ENCODE results near the gene CBLL2.

DNA sequence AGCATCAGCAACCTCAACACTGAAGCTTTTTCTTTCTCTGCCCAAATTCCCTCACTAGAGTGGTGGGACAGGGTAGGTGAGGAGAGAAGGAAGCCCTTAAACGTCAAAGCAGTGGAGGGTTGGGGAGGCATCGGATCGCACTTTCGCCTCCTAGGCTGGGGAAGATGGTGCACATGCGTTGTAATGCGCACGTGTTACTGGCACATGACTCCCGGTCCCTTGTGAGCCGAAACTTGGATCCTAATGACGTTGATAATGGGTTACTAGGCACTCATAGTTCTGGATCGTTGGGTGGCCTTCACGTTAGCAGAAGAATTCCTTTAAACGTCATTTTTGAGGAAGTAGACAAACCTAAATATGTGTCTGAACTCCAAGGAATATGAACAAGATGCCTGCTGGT, at the start of gene CBLL2:
- TF ChIP-seq, protein P1, sequence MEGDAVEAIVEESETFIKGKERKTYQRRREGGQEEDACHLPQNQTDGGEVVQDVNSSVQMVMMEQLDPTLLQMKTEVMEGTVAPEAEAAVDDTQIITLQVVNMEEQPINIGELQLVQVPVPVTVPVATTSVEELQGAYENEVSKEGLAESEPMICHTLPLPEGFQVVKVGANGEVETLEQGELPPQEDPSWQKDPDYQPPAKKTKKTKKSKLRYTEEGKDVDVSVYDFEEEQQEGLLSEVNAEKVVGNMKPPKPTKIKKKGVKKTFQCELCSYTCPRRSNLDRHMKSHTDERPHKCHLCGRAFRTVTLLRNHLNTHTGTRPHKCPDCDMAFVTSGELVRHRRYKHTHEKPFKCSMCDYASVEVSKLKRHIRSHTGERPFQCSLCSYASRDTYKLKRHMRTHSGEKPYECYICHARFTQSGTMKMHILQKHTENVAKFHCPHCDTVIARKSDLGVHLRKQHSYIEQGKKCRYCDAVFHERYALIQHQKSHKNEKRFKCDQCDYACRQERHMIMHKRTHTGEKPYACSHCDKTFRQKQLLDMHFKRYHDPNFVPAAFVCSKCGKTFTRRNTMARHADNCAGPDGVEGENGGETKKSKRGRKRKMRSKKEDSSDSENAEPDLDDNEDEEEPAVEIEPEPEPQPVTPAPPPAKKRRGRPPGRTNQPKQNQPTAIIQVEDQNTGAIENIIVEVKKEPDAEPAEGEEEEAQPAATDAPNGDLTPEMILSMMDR (IDR thresholded peaks at IDR 0.05): no peak
- no peak for TF ChIP-seq POLR2A (IDR thresholded peaks at IDR 0.05)
